GM21528 (cell line): ENCODE measurements around the gene ERO1B.

ENCODE experiments used
- ATAC-seq: cut with Tn5 transposase; IDR thresholded peaks from one replicate; pipeline ENCODE4 v1.9.1; 2021; ENCODE audit warnings: mild to moderate bottlenecking, moderate library complexity; ENCODE audit not compliant: unreplicated experiment, low FRiP score

The ERO1B gene

GRCh38 chr1:236257216-236257615 lies 24.5 kb downstream of the ERO1B start:
- ATAC-seq: no peak

GRCh38 chr1:236253918-236254637 lies 27.7 kb downstream of the ERO1B start:
- no peak for ATAC-seq

- ATAC-seq: no peak
These were observed 28.6 kb downstream of the ERO1B start for GRCh38 chr1:236253119-236253518.

- no peak for ATAC-seq
These were observed 30.2 kb downstream of the ERO1B start for GRCh38 chr1:236251587-236251986.

- no peak for ATAC-seq
These were observed 34.5 kb downstream of the ERO1B start for GRCh38 chr1:236247286-236247685.

- ATAC-seq: no peak
These were observed 39.2 kb downstream of the ERO1B start for GRCh38 chr1:236242568-236242967.

GRCh38 chr1:236240675-236241074 lies 41.1 kb downstream of the ERO1B start:
- no peak for ATAC-seq

- ATAC-seq: no peak
These were observed 42.6 kb downstream of the ERO1B start for GRCh38 chr1:236239092-236239585.

- no peak for ATAC-seq
These were observed 46.6 kb downstream of the ERO1B start for GRCh38 chr1:236235116-236235515.

- ATAC-seq: no peak
These were observed 53.3 kb downstream of the ERO1B start for GRCh38 chr1:236228411-236228810.

- ATAC-seq: no peak
These were observed 59.1 kb downstream of the ERO1B start for GRCh38 chr1:236222632-236223031.

- no peak for ATAC-seq
These were observed 61.3 kb downstream of the ERO1B start for GRCh38 chr1:236220473-236220872.

GRCh38 chr1:236214761-236215160 lies 67.0 kb downstream of the ERO1B start:
- no peak for ATAC-seq

- no peak for ATAC-seq
These were observed 68.2 kb downstream of the ERO1B start for GRCh38 chr1:236213534-236213933.

GRCh38 chr1:236211815-236212214 lies 69.9 kb downstream of the ERO1B start:
- ATAC-seq: no peak

- no peak for ATAC-seq
These were observed 72.0 kb downstream of the ERO1B start for GRCh38 chr1:236209713-236210112.

GRCh38 chr1:236209185-236209584 lies 72.6 kb downstream of the ERO1B start:
- no peak for ATAC-seq

- ATAC-seq: no peak
These were observed 74.2 kb downstream of the ERO1B start for GRCh38 chr1:236207569-236207968.

GRCh38 chr1:236207121-236207520 lies 74.6 kb downstream of the ERO1B start:
- ATAC-seq: no peak

- ATAC-seq: no peak
These were observed 75.2 kb downstream of the ERO1B start for GRCh38 chr1:236206548-236206947.

- no peak for ATAC-seq
These were observed 77.1 kb downstream of the ERO1B start for GRCh38 chr1:236204656-236205055.

- no peak for ATAC-seq
These were observed 77.7 kb downstream of the ERO1B start for GRCh38 chr1:236204039-236204438.

- no peak for ATAC-seq
These were observed 80.0 kb downstream of the ERO1B start for GRCh38 chr1:236201786-236202185.
